ENCODE results near the gene MAPRE2.

Gene MAPRE2

GRCh38 chr18:35062408-35062807 is 21.2 kb downstream of the MAPRE2 start:
- DNase-seq (ENCODE audit: low read depth) = no peak

DNA sequence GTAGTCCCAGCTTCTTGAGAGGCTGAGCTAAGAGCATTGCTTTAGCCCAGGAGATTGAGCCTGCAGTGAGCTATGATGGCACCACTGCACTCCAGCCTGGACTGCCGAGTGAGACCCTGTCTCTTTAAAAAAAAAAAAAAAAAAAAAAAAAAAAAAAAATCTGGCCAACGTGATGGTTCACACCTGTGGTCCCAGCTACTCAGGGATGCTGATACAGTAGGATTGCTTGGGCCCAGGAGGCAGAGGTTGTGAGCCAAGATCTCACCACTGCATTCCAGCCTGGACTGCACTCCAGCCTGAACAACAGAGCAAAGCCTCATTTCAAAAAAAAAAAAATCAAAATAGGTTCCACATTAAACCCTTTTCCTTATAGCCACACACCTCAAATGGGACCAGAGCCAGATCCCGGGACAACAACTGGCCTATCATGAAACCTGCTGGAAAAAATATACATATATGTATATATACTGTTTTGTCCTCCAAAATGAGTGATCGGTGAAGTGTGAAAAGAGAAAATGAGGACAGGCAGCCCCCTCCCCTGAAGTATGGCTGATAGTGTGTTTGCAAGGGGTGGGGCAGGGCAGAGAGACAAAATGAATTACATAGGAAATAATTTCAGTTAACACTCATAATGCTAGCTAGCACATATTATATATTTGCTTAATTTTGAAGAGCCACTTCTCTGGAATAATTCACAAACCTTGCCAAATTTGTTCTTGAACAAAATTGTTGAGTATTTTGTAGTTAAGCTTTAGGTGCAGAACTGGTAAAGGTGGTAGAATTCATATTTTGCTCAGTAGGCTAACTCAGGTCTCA is 22.9 kb downstream of the MAPRE2 start:
- no peak for DNase-seq (ENCODE audit: low read depth)

GRCh38 chr18:35067454-35067853 is 26.2 kb downstream of the MAPRE2 start:
- DNase-seq (ENCODE audit: low read depth) = no peak

DNA sequence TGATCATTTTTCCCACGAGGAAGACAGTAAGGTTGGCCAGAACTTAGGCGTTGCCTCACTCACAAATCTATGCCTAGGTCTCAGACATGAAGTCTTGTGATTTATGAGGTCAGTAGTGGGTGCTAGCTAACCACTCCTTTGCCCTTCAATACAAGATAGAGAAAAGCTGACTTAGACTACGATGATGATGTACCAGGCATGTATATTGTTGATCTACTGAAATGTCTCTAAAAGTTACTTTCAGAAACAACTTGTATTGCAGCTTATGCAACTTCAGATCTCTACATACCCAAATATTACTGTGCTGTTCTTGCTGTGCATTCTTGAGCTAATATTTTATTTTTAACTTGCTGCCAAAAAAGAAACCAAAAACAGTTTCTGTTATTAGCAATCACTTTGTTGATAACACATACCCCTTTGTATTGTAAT is 30.6 kb downstream of the MAPRE2 start:
- no peak for DNase-seq (ENCODE audit: low read depth)

DNA sequence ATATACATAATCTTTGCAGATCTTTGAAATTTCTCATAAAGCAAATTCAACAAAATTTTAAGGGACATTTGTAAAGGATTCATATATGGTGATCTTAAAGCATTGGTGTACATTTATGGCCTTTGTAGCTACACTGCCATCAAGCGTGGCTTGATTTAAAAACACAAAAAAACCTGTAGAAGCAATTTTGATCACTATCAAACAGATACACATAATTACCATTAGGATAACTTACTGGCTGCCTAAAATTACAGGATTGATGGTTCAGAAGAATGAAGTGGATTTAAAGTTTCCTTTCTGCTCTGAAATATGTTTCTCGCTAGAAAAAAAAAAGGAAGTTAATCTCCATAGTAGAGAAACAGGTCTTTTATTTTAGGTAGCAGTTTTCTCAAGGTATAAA is 31.4 kb downstream of the MAPRE2 start:
- no peak for DNase-seq (ENCODE audit: low read depth)

DNA sequence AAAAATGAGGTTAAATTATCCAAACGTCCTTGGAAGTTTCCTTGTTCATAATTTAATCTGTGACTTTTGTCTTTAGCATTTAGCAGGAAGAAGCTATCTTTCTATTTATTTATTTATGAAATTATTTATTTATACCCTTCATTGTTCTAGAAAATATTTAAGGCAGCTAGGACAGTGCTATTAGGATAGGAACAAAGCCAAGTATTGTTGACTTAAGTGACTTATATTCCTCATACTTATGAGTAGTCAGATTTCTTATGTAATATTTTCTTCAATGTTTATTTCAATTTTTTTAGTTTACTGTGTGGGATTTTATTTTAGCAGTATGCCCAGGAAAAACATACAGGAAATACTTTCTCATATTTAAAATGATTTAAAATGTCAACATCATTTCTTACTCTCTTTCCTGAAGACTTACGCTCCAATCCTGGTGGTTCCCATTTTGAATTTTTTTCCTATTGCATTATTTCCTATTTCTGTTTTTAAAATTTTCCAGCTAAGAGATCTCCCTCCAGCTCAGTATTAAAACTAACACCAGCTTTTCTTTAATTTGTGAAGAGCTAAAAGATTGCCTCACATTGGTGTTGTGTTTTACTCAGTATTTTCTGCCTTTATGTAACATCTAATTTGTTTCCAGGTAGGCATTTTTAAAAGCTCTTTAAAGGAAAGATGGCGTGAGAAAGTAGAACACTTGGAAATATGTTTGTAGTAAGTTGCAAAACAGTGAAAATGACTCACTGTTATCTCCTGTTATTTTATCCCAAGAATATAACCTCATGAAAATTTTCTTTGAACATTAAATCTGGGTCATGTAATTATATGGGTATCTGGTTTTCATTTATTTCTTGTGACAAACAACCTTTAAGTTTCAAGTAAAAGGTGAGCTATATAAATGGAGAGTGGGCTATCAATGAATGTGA is 32.2 kb downstream of the MAPRE2 start:
- no peak for DNase-seq (ENCODE audit: low read depth)

GRCh38 chr18:35074581-35074980 is 33.4 kb downstream of the MAPRE2 start:
- no peak for DNase-seq (ENCODE audit: low read depth)

DNA sequence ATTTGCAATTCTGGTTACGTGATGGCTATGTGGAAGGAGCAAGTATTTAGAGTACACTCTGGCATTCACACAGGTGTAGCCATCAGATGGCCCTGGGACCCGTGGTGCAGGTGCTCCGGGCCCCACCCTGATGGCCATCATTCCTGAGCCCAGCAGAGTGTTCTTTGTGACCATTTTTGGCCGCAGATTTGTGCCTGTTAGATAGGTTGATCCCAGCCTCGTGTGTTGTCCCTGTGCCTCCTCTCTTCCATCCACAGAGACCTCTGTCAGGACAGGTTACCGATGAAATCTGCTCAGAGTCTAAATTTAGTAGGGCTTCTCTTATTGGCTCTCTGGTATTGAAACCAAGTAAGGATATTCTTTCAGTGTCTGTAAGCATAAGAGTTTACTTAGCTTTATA is 33.9 kb downstream of the MAPRE2 start:
- DNase-seq (ENCODE audit: low read depth) = no peak

- DNase-seq (ENCODE audit: low read depth) = no peak
Observed at GRCh38 chr18:35076135-35076924, 35.1 kb downstream of the MAPRE2 start.

DNA sequence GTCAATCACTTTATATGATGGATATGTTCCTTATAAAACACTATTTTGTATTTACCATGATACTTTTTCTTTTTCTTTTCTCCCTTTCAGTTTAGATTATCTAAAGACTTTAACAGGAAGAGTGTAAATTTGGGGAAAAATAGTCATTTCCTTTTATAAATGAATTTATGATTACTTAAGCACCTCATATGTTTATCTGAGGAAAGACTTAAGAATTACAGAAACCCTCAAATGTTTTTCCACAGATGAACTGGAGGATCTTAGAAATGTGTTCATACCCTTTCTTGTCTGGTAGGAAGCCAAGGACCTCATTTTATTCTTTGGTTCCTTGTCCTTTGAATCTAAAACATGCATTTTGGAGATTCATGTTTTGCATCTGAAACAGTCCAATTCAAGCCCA is 36.7 kb downstream of the MAPRE2 start:
- no peak for DNase-seq (ENCODE audit: low read depth)

DNA sequence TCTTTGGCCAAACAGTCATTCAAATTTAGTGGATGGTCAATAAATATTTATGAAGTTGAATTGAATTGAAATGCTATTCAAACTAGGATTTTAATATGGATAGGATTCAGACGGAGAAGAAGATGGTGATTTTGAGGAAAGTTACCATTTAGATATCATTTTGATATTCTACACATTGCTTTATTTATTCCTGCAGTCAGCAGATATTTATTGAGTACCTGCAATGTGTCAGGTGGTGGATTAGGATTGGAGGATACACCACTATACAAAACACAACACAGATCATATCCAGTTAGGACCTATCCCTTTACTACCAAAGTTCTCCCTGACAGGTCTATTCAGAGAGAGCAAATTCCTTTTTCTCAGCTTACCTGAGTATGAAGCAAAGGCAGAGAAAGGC is 38.8 kb downstream of the MAPRE2 start:
- DNase-seq (ENCODE audit: low read depth) = no peak

GRCh38 chr18:35083174-35083712 is 42.0 kb downstream of the MAPRE2 start:
- no peak for DNase-seq (ENCODE audit: low read depth)

DNA sequence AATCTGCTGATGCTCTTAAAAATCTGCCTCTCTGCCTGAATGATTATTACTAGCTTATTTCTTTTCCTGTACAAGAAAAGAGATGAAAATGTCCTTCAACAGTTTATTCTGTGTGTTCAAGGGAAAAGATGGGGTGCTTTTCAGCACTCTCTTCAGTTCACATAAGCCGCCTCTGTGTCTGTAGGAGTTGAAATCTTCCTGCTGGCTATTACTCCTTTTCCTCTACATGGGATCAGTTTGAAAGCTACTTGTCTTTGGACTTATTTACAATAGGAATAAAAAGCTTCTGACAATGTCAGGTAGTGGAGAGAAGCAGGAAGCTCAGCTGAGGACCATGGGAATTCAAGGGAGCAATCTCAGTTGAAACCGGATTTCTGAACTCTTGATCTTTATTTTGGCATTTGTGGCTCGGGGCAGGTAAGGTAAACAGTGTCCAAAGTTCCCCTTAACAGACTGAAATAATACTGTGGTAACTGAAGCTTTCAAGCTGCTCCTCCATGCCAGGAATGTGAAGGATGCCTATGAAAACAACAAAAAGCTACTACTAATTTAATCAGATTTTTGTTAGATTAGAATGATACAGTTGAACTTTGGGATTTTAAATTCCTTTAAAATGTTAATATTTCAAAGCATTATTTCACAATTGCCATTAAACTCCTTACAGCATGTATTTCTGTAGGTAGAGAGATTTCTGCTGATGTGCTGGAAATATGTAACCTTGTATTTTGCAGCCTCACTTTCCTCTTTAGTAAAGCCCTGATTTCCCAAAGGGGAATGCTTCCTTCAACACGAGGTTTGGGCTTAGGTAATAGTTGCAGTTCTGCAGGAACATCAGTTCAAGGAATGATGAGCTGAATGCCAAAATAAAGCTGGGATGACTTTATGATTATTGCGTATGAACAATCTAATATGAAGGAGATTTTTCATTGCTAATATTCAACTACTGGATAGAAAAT is 43.6 kb downstream of the MAPRE2 start:
- DNase-seq (ENCODE audit: low read depth) = no peak

- no peak for DNase-seq (ENCODE audit: low read depth)
Observed at GRCh38 chr18:35085450-35086380, 44.5 kb downstream of the MAPRE2 start.

GRCh38 chr18:35086704-35087103 is 45.5 kb downstream of the MAPRE2 start:
- no peak for DNase-seq (ENCODE audit: low read depth)

- DNase-seq (ENCODE audit: low read depth) = no peak
Observed at GRCh38 chr18:35087726-35088125, 46.5 kb downstream of the MAPRE2 start.

- DNase-seq (ENCODE audit: low read depth) = no peak
Observed at GRCh38 chr18:35088921-35089320, 47.7 kb downstream of the MAPRE2 start.

- no peak for DNase-seq (ENCODE audit: low read depth)
Observed at GRCh38 chr18:35089382-35089781, 48.2 kb downstream of the MAPRE2 start.

- no peak for DNase-seq (ENCODE audit: low read depth)
Observed at GRCh38 chr18:35089891-35090550, 48.8 kb downstream of the MAPRE2 start.

Data from T follicular helper cell (primary cell).